GM12864 (cell line): ENCODE results near the gene TOR4A.

Experiments used
- DNase-seq: peaks from one replicate; pipeline ENCODE4 v3.0.0-alpha.2; 2011; ENCODE audit warnings: low read depth
- H3K4me3 ChIP-seq: 2 replicates; pipeline ENCODE4 v1.5.1; 2011; ENCODE audit warnings: mild to moderate bottlenecking, low read depth, low read length, control low read depth
- CTCF ChIP-seq: IDR thresholded peaks from 2 replicates; pipeline ENCODE4 v1.5.1; 2011; ENCODE audit warnings: low read depth, mild to moderate bottlenecking, moderate library complexity, low read length, control low read depth, inconsistent platforms; ENCODE audit errors: missing control alignments

TOR4A gene

GRCh38 chr9:137271696-137272076, 5.8 kb upstream of the TOR4A start:
- DNase-seq, result no peak
- H3K4me3 ChIP-seq, result no peak overlapping the region

GRCh38 chr9:137272241-137273094, 5.1 kb upstream of the TOR4A start:
- no peak overlapping the region for H3K4me3 ChIP-seq
- no peak for TF ChIP-seq CTCF
- no peak for DNase-seq

More at GRCh38 chr9:137271696-137272076, 5.8 kb upstream of the TOR4A start:
- TF ChIP-seq CTCF, result no peak

- no peak for DNase-seq
- no peak overlapping the region for H3K4me3 ChIP-seq
- TF ChIP-seq CTCF, result no peak
Measured at GRCh38 chr9:137273095-137273490, 4.4 kb upstream of the TOR4A start.

GRCh38 chr9:137273611-137274320, 3.8 kb upstream of the TOR4A start:
- no peak overlapping the region for H3K4me3 ChIP-seq
- no peak for DNase-seq
- TF ChIP-seq CTCF, result no peak

- TF ChIP-seq CTCF, result no peak
- H3K4me3 ChIP-seq, result no peak overlapping the region
- DNase-seq, result no peak
Measured at GRCh38 chr9:137275203-137275587, 2.3 kb upstream of the TOR4A start.

GRCh38 chr9:137275588-137276472, 1.7 kb upstream of the TOR4A start:
- TF ChIP-seq CTCF, result no peak
- no peak overlapping the region for H3K4me3 ChIP-seq
- no peak for DNase-seq
